HG02571 (cell line): ENCODE results near the gene CSRP3.

Experiments used
- ATAC-seq: cut with Tn5 transposase; IDR thresholded peaks from one replicate; pipeline ENCODE4 v1.9.1; 2021; ENCODE audit warnings: mild to moderate bottlenecking, moderate library complexity; ENCODE audit not compliant: unreplicated experiment

Gene CSRP3

DNA sequence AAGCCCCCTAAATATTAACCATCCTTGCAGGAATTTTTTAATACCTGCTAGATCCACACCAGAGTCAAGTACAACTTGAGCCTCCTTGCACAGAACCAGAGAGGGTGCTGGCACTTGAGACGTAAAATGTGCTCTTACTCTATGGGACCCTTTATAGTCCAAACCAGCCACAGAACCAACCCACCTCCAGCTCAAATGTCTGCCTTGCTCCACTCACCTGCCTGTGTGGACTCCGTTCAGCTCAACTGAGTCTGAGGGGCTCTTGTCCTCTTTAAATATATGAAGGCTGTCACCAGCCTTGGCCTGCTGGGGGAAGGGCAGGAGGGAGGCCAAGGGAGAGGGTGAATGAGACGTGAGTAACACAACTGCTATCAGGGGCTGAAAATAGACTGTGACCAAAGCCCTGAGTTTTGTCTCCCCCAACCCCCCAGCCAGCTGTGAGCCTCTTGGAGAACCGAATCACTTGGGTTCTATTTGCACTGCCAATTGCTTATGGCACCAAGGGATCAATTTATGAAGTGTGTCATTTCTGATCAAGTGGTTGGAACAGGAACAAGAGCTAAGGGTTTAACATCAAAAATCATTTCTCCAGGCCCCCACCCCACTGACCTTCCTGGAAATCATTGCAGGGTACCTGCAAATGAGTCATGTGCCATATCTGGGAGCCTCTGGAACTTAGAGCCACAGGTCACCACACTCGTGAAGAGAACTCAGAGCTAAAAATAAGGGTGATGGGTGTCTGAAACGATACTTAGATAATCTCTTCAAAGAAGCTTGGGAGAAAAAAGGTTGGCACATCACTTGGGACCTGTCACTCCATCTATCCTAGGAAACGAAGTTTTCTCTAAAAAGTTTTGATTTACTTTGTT is at the start of gene CSRP3:
CSRP3 (minus strand) TSS at position 247 of the 869 bp plus-strand sequence. CDS start 9,535 bp downstream, outside the sequence.
- no peak for ATAC-seq

DNA sequence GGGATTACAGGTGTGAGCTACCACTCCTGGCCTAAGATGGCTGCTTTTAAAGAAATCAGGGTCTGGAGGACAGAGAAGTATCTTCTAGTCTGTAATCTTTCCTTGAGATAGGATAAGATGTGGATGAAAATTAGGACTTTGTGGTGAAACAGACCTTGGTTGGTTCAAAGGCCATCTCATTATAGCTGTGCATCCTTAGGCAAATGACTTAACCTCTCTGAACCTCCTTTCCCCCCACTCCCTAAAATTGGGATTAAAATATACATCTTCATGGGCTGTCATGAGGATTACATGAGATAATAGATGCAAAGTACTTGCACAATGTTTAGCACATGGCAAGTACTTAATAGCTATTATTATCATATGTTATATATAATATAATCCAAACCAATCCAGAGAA is 49.8 kb upstream of the CSRP3 start:
- ATAC-seq = no peak

DNA sequence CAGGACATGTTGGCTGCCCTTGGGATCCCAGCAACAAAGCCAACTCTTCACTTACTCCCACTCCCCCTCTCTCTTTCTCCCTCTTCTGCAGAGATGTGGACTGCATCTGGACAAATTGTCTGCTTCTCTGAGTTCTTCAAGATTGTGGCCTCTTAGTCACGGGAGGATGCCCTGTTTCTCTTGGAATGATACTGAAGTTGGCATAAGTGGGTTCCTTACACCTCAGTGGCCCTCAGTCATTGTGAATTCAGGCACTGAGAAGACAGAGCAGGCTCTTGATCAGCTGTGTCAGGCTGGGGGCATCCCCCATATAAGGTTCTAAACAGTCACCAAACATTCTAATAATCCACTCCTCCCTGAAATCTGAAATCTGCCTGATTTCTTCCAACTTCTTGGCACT is 45.0 kb upstream of the CSRP3 start:
- ATAC-seq = no peak

DNA sequence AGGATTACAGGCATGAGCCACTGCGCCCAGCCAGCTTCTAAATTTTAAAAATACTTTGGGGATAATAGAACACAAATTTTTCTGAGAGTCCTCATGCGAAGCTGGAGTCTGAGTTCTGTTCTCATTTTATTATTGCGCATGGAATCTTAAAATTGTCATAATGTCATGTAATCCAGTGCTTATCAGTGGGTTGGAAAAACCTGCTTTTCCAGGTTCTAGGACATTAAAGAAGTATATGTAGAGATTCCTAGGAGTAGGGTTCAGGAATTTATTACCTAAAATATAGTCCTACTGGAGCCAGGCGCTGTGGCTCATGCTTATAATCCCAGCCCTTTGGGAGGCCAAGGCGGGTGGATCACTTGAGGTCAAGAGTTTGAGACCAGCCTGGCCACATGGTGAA is 43.6 kb upstream of the CSRP3 start:
- no peak for ATAC-seq

DNA sequence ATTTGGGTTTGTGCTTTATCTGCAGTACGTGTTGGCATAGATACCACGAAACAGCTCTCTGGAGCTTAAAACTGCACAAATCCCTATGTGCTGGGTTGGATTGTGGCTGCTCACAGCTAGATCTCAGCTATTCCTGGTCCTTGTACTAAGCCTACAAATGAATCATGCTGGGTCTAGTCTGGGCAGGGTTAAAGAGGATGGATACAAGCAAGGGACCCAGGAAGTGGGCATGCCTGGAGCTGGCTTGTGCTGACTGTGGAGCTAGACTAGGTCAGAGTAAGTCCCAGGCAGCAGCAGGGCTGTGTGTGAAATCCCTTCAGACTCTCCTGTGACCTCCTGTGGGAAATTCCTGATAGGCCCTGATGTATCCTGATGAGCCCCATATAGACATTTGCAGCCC is 42.8 kb upstream of the CSRP3 start:
- ATAC-seq = no peak

DNA sequence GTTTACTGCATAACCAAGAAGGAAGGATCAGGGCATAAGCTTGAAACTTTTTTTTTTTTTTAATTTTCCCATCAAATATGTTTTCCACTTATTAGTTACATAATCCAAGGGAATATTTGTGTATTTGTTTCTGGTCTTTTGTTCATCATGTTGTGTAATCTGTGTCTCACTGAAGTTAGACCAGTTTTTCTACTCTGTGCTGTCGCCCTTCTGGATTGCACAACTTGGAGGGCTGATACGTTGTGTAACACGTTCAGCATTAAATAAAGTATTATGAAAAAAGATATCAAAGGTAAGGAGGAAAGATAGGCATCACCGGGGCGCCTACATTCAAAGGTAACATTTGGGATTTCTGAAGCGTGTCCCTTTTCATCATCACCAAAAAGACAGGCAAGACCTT is 42.3 kb upstream of the CSRP3 start:
- ATAC-seq = no peak

DNA sequence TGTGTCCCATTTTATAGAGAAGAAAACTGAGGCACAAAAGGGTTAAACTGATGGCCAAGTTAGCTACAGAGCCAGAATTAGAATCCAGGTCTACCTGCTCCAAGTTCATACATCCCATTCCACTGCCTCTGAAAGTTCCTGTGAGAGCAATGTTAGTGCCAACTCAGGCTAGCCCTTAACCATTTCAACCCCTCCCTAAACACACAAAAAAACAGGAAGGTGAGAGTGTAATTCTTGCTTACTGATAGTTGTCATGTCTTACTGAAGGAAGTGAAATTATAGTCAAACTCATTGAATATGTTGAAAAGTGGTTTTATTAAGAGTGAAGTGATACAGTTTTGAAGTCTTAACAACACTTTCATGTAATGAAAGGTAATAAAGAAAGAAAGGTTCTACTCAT is 41.8 kb upstream of the CSRP3 start:
- ATAC-seq = no peak

DNA sequence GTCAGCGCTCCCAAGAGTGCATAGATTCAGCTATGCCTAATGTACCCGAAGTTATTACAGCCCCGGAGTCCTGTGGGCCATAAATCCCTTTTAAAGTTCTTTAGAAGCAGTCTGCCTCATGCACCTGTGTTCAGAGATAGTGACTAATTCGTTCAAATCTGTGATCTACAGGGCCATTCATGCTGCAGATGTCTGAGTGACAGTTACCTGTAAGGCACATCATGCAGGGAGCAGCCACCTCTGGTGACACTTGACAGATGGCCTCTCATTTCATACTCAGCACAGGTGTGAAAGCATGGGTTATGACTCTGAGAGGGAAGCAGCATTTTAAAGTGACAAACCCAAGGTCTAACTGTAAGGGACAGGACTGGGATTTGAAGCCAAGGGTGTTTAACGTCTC is 41.4 kb upstream of the CSRP3 start:
- ATAC-seq = no peak

DNA sequence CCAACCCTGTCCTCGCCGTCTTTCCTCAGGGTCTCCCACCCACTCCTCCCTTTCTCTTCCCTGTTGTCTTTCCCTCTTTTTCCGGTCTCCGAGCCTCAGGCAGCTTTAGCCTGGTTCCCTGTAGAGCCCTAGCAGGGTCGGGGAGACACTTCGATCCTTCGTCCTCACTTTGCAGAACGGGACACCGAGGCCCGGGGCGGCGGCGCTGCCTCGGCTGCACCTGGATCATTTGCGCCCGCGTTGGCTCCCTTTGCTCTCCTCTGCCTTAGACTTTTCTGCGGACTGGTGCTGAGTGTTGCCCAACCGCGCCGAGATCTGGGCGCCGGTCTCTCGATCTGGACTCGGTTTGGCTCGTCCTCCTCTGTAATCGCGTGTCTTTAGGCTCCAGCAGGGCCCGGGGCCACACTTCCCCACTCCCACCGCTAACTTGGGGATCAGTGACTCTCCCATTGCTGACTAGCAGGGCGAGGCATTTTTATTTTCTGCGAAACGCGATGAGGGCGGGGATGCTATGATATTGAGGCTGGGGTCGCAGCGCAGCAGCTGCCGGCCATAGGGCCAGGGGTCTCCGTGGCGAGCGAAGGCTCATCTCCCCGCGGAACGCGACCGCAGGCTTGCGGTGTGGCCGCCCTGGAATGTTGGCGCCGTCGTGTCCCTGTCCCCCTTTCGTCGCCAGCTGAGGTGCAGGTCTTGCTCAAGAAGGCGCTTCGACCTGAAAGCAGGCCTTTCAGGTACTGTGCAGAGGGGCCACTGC is 40.6 kb upstream of the CSRP3 start:
- no peak for ATAC-seq

DNA sequence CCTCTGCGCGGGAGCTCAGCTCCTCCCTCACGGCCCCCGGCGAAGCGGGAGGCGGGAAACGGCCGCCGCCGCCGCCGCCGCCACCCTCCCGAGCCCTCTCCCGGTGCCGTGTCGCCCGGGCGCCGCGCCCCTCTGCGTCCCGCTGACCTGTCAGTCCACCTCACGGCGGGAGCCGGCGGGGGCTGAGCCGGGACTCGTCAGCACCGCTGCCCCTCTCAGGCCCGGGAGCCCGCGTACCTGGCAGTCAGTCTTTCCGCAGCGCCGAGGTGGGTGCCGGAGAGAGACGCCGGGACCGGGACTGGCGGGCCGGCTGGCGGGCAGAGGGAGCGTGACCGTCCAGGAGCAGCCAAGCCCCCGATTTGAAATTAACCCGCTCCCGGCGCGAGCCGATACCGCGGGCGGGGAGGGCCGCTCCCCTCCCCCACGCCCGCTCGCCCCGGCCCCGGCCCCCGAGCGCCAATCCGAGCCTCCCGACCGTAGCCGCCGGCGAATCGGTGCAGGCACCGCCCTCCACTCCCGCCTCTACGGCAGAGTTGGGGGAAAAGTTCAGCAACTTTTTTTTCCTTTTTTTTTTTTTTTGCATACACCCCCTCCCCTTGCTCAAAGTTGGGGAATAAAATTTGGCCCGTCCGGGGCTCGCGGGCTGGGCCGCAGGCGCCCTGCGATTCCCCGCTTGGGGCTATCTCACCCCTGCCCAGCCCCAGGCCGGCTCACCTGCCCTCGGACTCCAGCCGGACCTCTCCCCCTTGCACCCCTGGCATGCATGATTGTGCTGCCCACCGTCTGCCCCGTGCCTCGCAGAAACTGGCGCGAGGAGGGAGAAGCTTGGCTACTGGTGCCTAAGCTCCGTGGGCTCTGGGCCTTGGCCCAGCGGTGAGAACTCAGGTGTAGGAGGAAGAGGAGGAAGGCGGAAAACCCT is 39.7 kb upstream of the CSRP3 start:
- ATAC-seq = peak; percentile 29

DNA sequence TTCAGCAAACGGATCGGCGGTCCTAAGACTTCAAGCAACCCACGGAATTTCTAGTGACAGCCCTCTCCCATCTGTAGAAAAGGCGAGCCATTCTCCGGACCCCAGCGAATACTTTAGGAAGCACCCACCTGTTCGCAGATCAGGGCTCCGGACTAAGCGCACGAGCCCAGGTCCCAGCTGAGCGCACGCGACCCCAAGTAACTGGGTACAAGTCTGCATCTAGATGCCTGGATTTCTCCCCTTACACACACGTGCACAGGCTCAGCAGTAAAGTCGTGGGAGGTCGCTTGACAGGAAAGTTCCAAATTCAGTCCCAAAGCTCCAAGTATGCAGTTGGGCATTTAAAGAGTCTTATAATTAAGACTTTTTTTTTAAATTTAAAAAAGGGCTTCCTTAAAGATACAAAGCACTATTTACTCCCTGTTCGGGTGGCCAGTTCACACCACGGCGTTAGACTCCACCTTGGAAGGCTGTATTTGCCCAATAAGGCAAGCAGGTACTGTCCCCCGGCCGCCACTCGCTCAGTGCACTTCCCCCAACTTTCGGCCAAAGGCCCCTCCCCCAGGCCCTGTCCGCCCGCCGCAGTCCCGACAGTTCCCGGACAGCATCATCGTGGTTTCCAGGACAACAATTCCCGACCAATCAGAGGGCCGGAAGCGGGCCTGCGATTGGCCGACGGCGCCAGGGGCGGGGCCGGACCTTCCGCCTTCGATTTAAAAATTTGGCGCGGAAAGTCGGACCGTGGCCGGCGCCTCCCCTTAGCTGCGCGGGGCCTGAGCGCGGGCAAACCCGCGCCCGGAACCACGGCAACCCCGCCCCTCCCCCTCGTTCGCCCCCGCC is 38.9 kb upstream of the CSRP3 start, which contains the start of gene E2F8:
E2F8 (minus strand) TSS at position 526 of the 840 bp plus-strand sequence. CDS start 824 bp downstream, outside the sequence.
- peak; percentile 95 for ATAC-seq

DNA sequence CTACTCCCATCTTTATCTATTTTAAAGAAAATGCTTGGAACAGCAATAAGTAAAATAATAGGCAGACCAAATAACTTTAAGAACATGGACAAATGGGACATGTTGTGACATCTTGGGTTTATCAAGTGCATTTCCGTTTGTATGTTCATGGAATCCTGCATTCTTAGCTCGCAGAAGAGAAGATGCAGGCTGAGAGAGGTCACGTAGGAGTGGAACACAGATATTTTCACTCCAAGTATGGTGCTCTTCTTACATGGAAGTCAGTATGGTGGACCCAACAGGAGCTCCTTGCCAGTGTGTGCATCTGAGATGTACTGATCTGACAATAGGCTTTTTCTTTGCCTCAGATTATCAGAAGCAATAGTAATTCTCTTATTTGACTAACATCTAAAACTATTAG is 37.3 kb upstream of the CSRP3 start:
- ATAC-seq = no peak

DNA sequence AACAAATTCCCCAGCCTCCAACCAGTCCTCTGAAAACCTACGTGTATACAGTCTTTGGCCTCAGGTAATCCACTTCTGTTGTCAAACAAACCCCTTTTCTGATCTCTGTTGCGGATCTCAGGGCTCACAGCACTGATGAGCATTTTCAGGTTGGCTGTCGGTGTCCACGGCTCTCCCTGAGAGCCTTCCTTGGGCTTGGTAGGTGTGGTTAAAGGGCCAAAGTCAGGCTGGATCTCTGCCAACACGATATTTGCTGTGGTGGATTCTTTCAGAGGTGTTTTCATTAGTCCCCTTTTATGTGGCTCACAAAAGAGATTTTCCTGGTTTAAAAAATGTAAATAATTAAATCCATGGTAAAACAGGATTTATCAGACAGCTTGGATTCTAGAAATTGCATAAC is 36.0 kb upstream of the CSRP3 start:
- no peak for ATAC-seq

DNA sequence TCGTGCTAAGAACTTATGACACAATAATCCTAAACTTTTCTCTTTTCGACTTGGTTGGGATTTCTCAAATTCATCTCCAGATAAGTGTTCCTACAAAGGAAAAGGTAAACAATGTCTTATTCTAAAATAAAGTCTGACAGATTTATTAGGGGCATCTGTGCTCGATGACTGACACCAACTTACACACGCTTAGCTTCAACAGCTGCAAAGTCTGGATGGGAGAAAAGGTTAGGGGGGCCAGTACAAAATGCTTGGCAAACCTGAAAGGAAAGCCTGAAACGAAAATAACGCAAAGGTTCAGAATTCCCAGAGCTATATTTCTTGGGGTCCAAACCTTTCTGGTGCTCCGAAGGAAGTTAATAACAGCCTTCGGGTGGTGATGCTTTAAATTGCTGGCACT is 35.6 kb upstream of the CSRP3 start:
- ATAC-seq = no peak

DNA sequence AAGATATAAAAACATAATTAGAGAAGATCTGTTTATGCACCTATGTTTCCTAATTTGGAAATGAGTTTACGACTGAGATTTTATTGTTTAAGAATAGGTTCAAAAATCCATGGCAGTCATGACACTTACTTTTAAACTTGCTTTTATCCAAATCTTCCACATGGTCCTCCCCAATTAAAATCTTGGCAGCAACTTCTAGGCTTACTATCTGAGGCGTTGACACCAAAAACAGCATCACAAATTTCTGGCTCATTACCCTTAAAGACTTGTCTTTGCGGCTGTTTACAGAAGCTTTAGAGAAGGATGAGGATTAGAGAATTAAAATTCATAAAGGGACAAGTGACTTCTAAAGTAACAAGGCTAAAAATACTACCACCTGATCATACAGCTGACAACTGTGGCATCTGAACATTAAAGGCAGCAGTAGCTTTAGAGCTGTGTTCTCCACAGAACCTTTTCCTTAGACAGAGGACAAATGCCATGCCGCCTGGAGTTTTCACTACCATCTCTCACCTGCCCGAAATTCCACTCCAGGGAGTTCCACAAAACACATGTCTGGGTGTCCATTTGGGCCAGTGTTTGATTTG is 32.5 kb upstream of the CSRP3 start:
- no peak for ATAC-seq

DNA sequence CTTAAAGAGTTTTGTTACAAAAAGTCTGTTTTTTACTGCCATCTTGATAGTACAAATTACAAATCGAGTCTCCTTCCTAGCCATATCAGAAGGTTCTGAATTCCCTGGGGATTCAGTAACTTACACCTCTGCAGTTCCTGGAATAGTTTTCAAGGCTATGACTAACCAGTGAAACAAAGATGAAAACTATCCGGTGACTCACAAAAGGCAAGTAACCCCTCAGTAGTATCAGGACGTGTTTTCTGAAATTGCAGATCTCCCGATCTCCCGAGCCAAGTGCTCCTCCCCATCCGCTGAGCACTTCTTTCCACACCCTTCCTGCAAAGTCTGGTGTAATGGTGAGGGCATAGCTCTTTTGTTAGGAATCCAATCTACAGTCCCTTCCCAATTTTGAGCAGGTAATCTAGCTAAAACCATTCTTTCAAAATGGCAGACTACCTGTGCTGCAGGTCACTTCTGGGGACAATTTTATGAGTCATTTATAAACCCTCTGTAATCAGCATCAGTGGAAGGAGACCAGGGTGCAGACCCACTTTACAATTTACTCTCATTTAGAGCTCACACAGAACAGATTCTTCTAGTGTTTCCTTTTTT is 31.2 kb upstream of the CSRP3 start:
- ATAC-seq = no peak

DNA sequence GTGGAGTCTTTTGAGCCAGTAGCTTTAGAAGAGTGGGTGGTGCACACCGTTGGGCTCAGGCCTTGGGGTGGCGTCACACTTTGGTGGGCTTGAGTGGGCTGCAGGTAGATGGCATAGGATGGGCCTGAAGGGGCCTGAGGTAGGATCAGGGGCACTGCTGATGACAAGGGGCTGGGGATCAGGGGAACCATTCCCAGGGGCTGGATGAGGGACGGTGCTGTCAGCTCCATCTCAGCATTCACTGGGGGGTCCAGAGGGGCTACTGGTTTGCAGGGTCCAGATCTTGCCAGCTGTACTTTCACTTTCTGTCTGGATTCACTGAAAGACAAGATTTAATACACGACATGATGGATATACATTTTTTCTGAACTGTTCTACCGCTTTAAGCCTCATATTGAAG is 27.9 kb upstream of the CSRP3 start:
- no peak for ATAC-seq

DNA sequence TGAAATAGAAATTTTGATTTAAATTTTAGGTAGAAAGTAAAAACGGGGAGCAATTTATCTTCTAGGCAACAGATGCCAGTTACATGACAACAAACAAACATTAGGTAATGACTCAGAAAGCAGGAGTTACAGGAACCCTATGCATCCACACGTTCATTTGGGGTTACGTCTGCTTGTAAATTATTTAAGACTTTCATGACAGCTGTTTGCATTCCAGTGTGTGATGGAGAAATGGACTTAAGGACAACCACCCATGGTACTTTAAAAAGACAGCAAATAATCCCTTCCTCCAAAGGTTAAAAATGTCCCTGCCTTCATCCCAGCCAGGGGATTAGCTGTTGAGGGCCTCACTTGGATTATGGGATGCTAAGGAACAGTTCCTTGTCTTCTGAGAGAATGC is 27.2 kb upstream of the CSRP3 start:
- no peak for ATAC-seq
